Measurements from ENCODE around the gene SAE1. TPM values are rescaled to one million over a fixed set of nuclear protein-coding genes. Genes with fewer than 3 reads are reported as not detected.
"Not testable (repeated sequence)": the region's sequence is repeated elsewhere in the genome, so short reads cannot be mapped to it uniquely, and the experiment has no call there.

SAE1 gene
- total and polyA plus RNA-seq, 2 donors from 2014 or later: 39.5 to 49.4 TPM

GRCh38 chr19:47247308-47247990 is 116.8 kb downstream of the SAE1 start:
- peak; percentile 92 for TF ChIP-seq CTCF (IDR thresholded peaks at IDR 0.05; ENCODE audit: borderline replicate concordance, extremely low read depth, insufficient read depth)
- H3K27ac ChIP-seq (ENCODE audit: low read depth in 2 of 2, low read length in 2 of 2): no peak overlapping the region
- FAIRE-seq (no peak), DNase-seq (peak; percentile 82 to 88 (median 87))
- H3K27me3 ChIP-seq (ENCODE audit: control insufficient read depth, insufficient read depth, low read length): no peaks in the 10 kb centered on the region
- H3K4me1 ChIP-seq (ENCODE audit: control insufficient read depth in 2 of 3, insufficient read depth in 2 of 3, low read depth in 1 of 3, low read length in 3 of 3): peaks cover 2 to 13% (median 7%) of the 10 kb centered on the region in 3 donors
- no peak overlapping the region for H3K4me3 ChIP-seq (ENCODE audit: low read length in 3 of 3)
- H3K9me3 ChIP-seq (ENCODE audit: control insufficient read depth in 2 of 3, insufficient read depth in 1 of 3, low read length in 3 of 3): no peaks in the 10 kb centered on the region
- H3K36me3 ChIP-seq (ENCODE audit: control insufficient read depth in 2 of 3, insufficient read depth in 3 of 3, low read length in 3 of 3): no peaks in the 10 kb centered on the region
- intact Hi-C loops (cut with DNase I): no loop called here
- no peak overlapping the region for H3K9ac ChIP-seq (ENCODE audit: low read length in 3 of 3)

GRCh38 chr19:47253016-47253415 is 122.4 kb downstream of the SAE1 start:
- H3K9me3 ChIP-seq (ENCODE audit: control insufficient read depth in 2 of 3, insufficient read depth in 1 of 3, low read length in 3 of 3); H3K4me3 ChIP-seq (ENCODE audit: low read length in 3 of 3); H3K36me3 ChIP-seq (ENCODE audit: control insufficient read depth in 2 of 3, insufficient read depth in 3 of 3, low read length in 3 of 3); FAIRE-seq; H3K4me1 ChIP-seq (ENCODE audit: control insufficient read depth in 2 of 3, insufficient read depth in 2 of 3, low read depth in 1 of 3, low read length in 3 of 3); DNase-seq; H3K27me3 ChIP-seq (ENCODE audit: control insufficient read depth, insufficient read depth, low read length); H3K27ac ChIP-seq (ENCODE audit: low read depth in 2 of 2, low read length in 2 of 2); intact Hi-C loops (cut with DNase I); H3K9ac ChIP-seq (ENCODE audit: low read length in 3 of 3): not testable (repeated sequence)

DNA sequence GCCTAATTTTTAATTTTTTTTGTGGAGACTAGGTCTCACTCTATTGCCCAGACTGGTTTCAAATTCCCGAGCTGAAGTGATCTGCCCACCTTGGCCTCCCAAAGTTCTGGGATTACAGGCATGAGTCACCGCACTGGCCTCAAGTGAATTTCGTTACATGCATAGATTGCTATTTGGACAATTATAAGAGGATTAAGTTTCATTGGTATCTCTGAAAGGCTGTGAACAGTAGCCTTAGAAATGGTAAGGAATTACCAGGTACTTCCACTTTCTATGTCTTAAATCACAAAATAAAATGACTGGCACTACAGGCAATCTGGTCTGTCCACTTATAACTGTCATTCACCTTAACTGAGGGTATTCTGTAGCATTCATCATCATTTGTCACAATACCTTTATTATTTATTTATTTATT is 122.8 kb downstream of the SAE1 start:
- no peak overlapping the region for H3K9ac ChIP-seq (ENCODE audit: low read length in 3 of 3)
- no peak for DNase-seq
- FAIRE-seq: no peak

GRCh38 chr19:47253970-47254369 is 123.3 kb downstream of the SAE1 start:
- Histone ChIP-seq H3K27ac (ENCODE audit: low read depth in 2 of 2, low read length in 2 of 2) (no peak overlapping the region), H3K4me3 (ENCODE audit: low read length in 3 of 3) (no peak overlapping the region), H3K9ac (ENCODE audit: low read length in 3 of 3) (no peak overlapping the region), H3K4me1 (ENCODE audit: control insufficient read depth in 2 of 3, insufficient read depth in 2 of 3, low read depth in 1 of 3, low read length in 3 of 3) (peaks cover 2 to 10% (median 8%) of the 10 kb centered on the region in 3 donors), H3K36me3 (ENCODE audit: control insufficient read depth in 2 of 3, insufficient read depth in 3 of 3, low read length in 3 of 3) (no peaks in the 10 kb centered on the region), H3K9me3 (ENCODE audit: control insufficient read depth in 2 of 3, insufficient read depth in 1 of 3, low read length in 3 of 3) (no peaks in the 10 kb centered on the region), H3K27me3 (ENCODE audit: control insufficient read depth, insufficient read depth, low read length) (no peaks in the 10 kb centered on the region)
- DNase-seq (no peak), FAIRE-seq (no peak)
- TF ChIP-seq CTCF (IDR thresholded peaks at IDR 0.05; ENCODE audit: borderline replicate concordance, extremely low read depth, insufficient read depth): no peak
- intact Hi-C loops (cut with DNase I): no loop called here

More for the DNA sequence above, 122.8 kb downstream of the SAE1 start:
- Histone ChIP-seq H3K4me1 (ENCODE audit: control insufficient read depth in 2 of 3, insufficient read depth in 2 of 3, low read depth in 1 of 3, low read length in 3 of 3) (peaks cover 2 to 8% (median 7%) of the 10 kb centered on the region in 3 donors), H3K27ac (ENCODE audit: low read depth in 2 of 2, low read length in 2 of 2) (no peak overlapping the region), H3K27me3 (ENCODE audit: control insufficient read depth, insufficient read depth, low read length) (no peaks in the 10 kb centered on the region), H3K4me3 (ENCODE audit: low read length in 3 of 3) (no peak overlapping the region), H3K9me3 (ENCODE audit: control insufficient read depth in 2 of 3, insufficient read depth in 1 of 3, low read length in 3 of 3) (no peaks in the 10 kb centered on the region), H3K36me3 (ENCODE audit: control insufficient read depth in 2 of 3, insufficient read depth in 3 of 3, low read length in 3 of 3) (no peaks in the 10 kb centered on the region)
- intact Hi-C loops (cut with DNase I): no loop called here
- TF ChIP-seq CTCF (IDR thresholded peaks at IDR 0.05; ENCODE audit: borderline replicate concordance, extremely low read depth, insufficient read depth): no peak

Data from kidney (tissue), 14 donors.